ENCODE data around the gene ACTR5. TPM values are rescaled to one million over a fixed set of nuclear protein-coding genes. Genes with fewer than 3 reads are reported as not detected.

The ACTR5 gene
- total and polyA plus RNA-seq, 2 of the 13 experiments (the other 11 are each of a cell fraction or from before 2014, with no cell fraction given): 19.5 to 20.5 TPM

- TF ChIP-seq ZBTB39 (CRISPR knock-in tag; IDR thresholded peaks at IDR 0.05) (no peak), FOXO4 (CRISPR knock-in tag; conservative IDR thresholded peaks at IDR 0.05) (no peak), ZNF496 (CRISPR knock-in tag; IDR thresholded peaks at IDR 0.05; ENCODE audit: insufficient replicate concordance) (no peak), ZNF879 (CRISPR knock-in tag; IDR thresholded peaks at IDR 0.05) (peak; percentile 82), SYNCRIP (IDR thresholded peaks at IDR 0.05; ENCODE audit: insufficient read depth, low read depth, low read length) (no peak), ZNF800 (CRISPR knock-in tag; IDR thresholded peaks at IDR 0.05) (peak; percentile 75; the same call in 1 of the 2 replicates), ZNF672 (CRISPR knock-in tag; IDR thresholded peaks at IDR 0.05) (no peak), ZNF446 (CRISPR knock-in tag; IDR thresholded peaks at IDR 0.05) (peak; percentile 91), ZNF781 (CRISPR knock-in tag; IDR thresholded peaks at IDR 0.05; ENCODE audit: borderline replicate concordance, not compliant biosample characterization) (peak; percentile 88), SETDB1 (CRISPR knock-in tag; IDR thresholded peaks at IDR 0.05; ENCODE audit: borderline replicate concordance) (no peak), CCDC6 (CRISPR knock-in tag; IDR thresholded peaks at IDR 0.05) (peak; percentile 90; the same call in 1 of the 2 replicates), RFX5 (IDR thresholded peaks at IDR 0.05; ENCODE audit: low read depth, low read length) (0 out of 2 replicates have a peak, but pooled peaks have one; percentile 26), ZNF160 (CRISPR knock-in tag; IDR thresholded peaks at IDR 0.05) (peak; percentile 91), SMAD3 (CRISPR knock-in tag; IDR thresholded peaks at IDR 0.05) (0 out of 2 replicates have a peak, but pooled peaks have one; percentile 17), ZNF382 (CRISPR knock-in tag; IDR thresholded peaks at IDR 0.05; ENCODE audit: borderline replicate concordance) (no peak), TBL1XR1 (IDR thresholded peaks at IDR 0.05; ENCODE audit: borderline replicate concordance, low read length, partially characterized antibody) (no peak), ZNF7 (CRISPR knock-in tag; IDR thresholded peaks at IDR 0.05) (peak; percentile 64), ZNF3 (CRISPR knock-in tag; IDR thresholded peaks at IDR 0.05) (no peak), ZBED4 (CRISPR knock-in tag; IDR thresholded peaks at IDR 0.05; ENCODE audit: borderline replicate concordance) (peak; percentile 97), MAFF (IDR thresholded peaks at IDR 0.05; ENCODE audit: low read depth, low read length) (no peak), DMAP1 (CRISPR knock-in tag; IDR thresholded peaks at IDR 0.05) (peak; percentile 89; the same call in 1 of the 2 replicates)
Measured at GRCh38 chr20:38748097-38748860, at the start of gene ACTR5 (continued).
